Cardiac muscle cell (in vitro differentiated cells and primary cell): Measurements from ENCODE around the gene POU3F1. TPM values are rescaled to one million over a fixed set of nuclear protein-coding genes. Genes with fewer than 3 reads are reported as not detected.

Experiments used
- DNase-seq, 2 donors: peaks; one replicate each; pipeline versions ENCODE4 v3.0.0 to v3.0.0-alpha.2; 2010 to 2017; ENCODE audit warnings: low read depth in 1 of 2, low spot score in 1 of 2
- H3K27ac ChIP-seq: fragments of 200-600 bp; sonication (generic); 2 replicates; pipeline ENCODE4 v1.5.1; 2016
- H3K27me3 ChIP-seq: fragments of 200-600 bp; sonication (generic); 2 replicates; pipeline ENCODE4 v1.6.0; 2016; ENCODE audit warnings: control low read depth
- H3K36me3 ChIP-seq: fragments of 200-600 bp; sonication (generic); 2 replicates; pipeline ENCODE4 v1.5.1; 2016; ENCODE audit warnings: control low read depth
- H3K4me1 ChIP-seq: fragments of 200-600 bp; sonication (generic); 2 replicates; pipeline ENCODE4 v1.8.1; 2017; ENCODE audit warnings: low read depth, mild to moderate bottlenecking, mixed run types
- H3K4me3 ChIP-seq: fragments of 200-600 bp; sonication (generic); 2 replicates; pipeline ENCODE4 v1.5.1; 2016; ENCODE audit warnings: mild to moderate bottlenecking
- H3K9me3 ChIP-seq: fragments of 200-600 bp; sonication (generic); 2 replicates; pipeline ENCODE4 v1.5.1; 2017; ENCODE audit warnings: low read depth, mild to moderate bottlenecking, control low read depth
- CTCF ChIP-seq: IDR thresholded peaks from 2 replicates; pipeline ENCODE4 v1.5.1; 2012; ENCODE audit warnings: low read depth, mild to moderate bottlenecking, low read length
- polyA plus RNA-seq: library from polyadenylated mRNA; unstranded; fragments of >200 nt; fragmentation: Nextera tagmentation; extraction: Ambion mirVana; gene quantifications from 2 replicates; pipeline ENCODE4 v1.2.1, GENCODE V29; 2016
- total RNA-seq: library from RNA; depleted of rRNA; stranded (reverse); fragments of >200 nt; gene quantifications from 2 replicates; pipeline ENCODE4 v1.2.3, GENCODE V29; 2016

POU3F1 gene
- total and polyA plus RNA-seq, 2 experiments from 2014 or later, result 0.07 to 0.30 TPM

DNA sequence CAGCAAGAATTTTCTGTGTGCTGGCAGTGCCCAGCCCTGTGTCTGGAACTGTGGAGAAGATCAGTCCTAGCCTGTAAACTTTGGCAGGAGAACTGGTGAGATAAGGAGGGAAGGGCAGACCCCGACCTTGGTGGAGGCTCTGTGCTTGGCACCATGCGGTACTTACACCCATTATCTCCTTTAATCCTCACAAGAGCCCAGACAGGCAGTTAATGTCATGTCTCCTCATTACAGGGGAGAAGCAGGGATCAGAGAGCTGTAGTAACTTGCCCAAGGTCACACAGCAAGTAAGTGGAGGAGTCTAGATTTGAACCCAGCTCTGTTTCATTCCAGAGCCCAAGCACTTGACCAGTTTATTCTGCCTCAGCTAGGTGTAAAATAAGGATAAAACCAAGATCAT is 13.9 kb upstream of the POU3F1 start:
- no peaks in the 10 kb centered on the region for H3K27me3 ChIP-seq
- no peak for TF ChIP-seq CTCF
- no peak overlapping the region for H3K27ac ChIP-seq
- H3K4me1 ChIP-seq, result no peaks in the 10 kb centered on the region
- DNase-seq, result no peak
- no peak overlapping the region for H3K4me3 ChIP-seq
- H3K9me3 ChIP-seq, result no peaks in the 10 kb centered on the region
- H3K36me3 ChIP-seq, result no peaks in the 10 kb centered on the region

- Histone ChIP-seq H3K27me3 (no peaks in the 10 kb centered on the region), H3K36me3 (no peaks in the 10 kb centered on the region), H3K9me3 (no peaks in the 10 kb centered on the region), H3K4me1 (no peaks in the 10 kb centered on the region), H3K27ac (no peak overlapping the region), H3K4me3 (no peak overlapping the region)
- TF ChIP-seq CTCF, result no peak
- no peak for DNase-seq
These were observed 13.2 kb upstream of the POU3F1 start for GRCh38 chr1:38059635-38060250.

DNA sequence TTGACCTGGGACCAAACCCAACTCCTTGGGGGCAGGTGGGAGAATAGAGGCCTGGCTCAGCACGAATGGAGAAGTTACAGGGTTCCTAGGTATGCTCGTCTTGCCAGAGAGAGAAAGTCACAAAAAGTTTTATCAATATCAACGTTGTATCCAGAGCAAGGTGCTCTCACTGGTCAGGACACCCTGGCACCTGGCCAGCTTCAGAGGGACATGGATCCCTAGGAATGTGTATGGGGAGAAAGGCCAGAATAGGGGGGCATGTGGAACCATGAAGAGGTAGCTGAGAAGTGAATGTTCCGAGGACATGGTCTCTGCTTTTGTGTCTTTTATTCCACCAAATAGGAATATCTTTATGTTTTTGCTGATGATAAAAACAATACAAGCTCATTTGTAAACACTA is 9.4 kb upstream of the POU3F1 start:
- Histone ChIP-seq H3K27me3 (peaks cover 25% of the 10 kb centered on the region), H3K36me3 (no peaks in the 10 kb centered on the region), H3K4me3 (no peak overlapping the region), H3K4me1 (no peaks in the 10 kb centered on the region), H3K27ac (no peak overlapping the region), H3K9me3 (no peaks in the 10 kb centered on the region)
- TF ChIP-seq CTCF, result no peak
- no peak for DNase-seq

GRCh38 chr1:38055398-38055797 is 8.8 kb upstream of the POU3F1 start:
- Histone ChIP-seq H3K36me3 (no peaks in the 10 kb centered on the region), H3K4me1 (no peaks in the 10 kb centered on the region), H3K4me3 (no peak overlapping the region), H3K27me3 (peaks cover 25% of the 10 kb centered on the region), H3K27ac (no peak overlapping the region), H3K9me3 (no peaks in the 10 kb centered on the region)
- no peak for DNase-seq
- no peak for TF ChIP-seq CTCF

DNA sequence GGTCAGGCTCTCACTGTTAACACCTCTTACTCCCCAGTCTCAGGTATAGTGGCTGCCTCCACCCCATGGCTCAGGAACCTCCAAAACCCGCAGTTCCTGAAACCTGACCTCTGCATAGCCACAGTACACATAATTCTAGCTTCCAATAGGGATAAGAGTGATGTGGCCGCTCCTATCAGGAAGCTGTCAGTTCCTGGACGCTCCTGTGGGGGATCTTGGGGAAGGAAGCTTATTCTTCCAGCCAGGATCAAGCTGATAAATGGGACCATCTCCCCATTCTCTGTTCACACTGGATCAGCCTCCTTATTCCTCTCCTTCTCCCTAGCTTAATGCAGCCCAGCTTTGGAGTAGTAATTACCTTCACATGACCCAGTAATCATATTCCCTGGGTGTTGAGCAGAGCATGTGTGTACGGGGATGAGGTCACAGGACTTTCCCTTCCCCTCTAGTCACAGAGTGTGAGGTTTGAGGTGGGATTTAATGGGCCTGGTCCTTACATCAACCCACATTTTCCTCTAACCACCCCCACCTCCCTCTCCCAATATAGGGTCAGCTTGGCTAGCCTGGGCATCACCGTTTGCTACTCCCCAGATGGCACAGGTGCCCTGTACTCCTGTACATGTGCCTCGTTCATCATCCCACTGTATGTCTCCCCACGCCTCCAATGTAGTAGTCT is 7.0 kb upstream of the POU3F1 start:
- Histone ChIP-seq H3K36me3 (no peaks in the 10 kb centered on the region), H3K27me3 (peaks cover 32% of the 10 kb centered on the region), H3K4me3 (no peak overlapping the region), H3K4me1 (no peaks in the 10 kb centered on the region), H3K9me3 (no peaks in the 10 kb centered on the region), H3K27ac (no peak overlapping the region)
- no peak for DNase-seq
- TF ChIP-seq CTCF, result no peak
